GM23338 (cell line): ENCODE results near the gene MBD2. TPM values are rescaled to one million over a fixed set of nuclear protein-coding genes. Genes with fewer than 3 reads are reported as not detected.

Experiments used
- ATAC-seq: fragments of 200-7000 bp; cut with Tn5 transposase; 3 replicates; pipeline ENCODE4 v1.9.1; 2020
- DNase-seq: peaks from one replicate; pipeline ENCODE4 v3.0.0-alpha.2; 2015; ENCODE audit warnings: low spot score
- H2AFZ ChIP-seq: fragments of 200-600 bp; sonication (generic); 2 replicates; pipeline ENCODE4 v1.8.0; 2016; ENCODE audit warnings: antibody characterized with exemption, mild to moderate bottlenecking, moderate library complexity
- H3F3A ChIP-seq: fragments of 200-600 bp; sonication (generic); replicated peaks from 2 replicates; pipeline ENCODE4 v1.8.0; 2017; ENCODE audit warnings: antibody characterized with exemption, mixed run types, low read depth
- H3K27ac ChIP-seq: fragments of 200-600 bp; sonication (generic); 2 replicates; pipeline ENCODE4 v1.6.1; 2016; ENCODE audit warnings: low read depth
- H3K27me3 ChIP-seq: fragments of 200-600 bp; sonication (generic); 2 replicates; pipeline ENCODE4 v1.8.0; 2016; ENCODE audit warnings: mild to moderate bottlenecking, mixed run types, moderate library complexity; ENCODE audit not compliant: insufficient read depth
- H3K36me3 ChIP-seq: fragments of 200-600 bp; sonication (generic); 2 replicates; pipeline ENCODE4 v1.8.0; 2016; ENCODE audit warnings: mild to moderate bottlenecking; ENCODE audit not compliant: insufficient read depth
- H3K4me1 ChIP-seq: fragments of 200-600 bp; sonication (generic); 2 replicates; pipeline ENCODE4 v1.8.0; 2016; ENCODE audit warnings: mild to moderate bottlenecking, moderate library complexity; ENCODE audit not compliant: insufficient read depth
- H3K4me2 ChIP-seq: fragments of 200-600 bp; sonication (generic); 2 replicates; pipeline ENCODE4 v1.7.1; 2017; ENCODE audit warnings: mixed run types
- H3K4me3 ChIP-seq: fragments of 200-600 bp; sonication (generic); 2 replicates; pipeline ENCODE4 v1.6.1; 2016; ENCODE audit warnings: mixed run types
- H3K79me2 ChIP-seq: fragments of 200-600 bp; sonication (generic); replicated peaks from 2 replicates; pipeline ENCODE4 v1.8.0; 2017; ENCODE audit warnings: mild to moderate bottlenecking; ENCODE audit not compliant: insufficient read depth
- H3K9me2 ChIP-seq: fragments of 200-600 bp; sonication (generic); 2 replicates; pipeline ENCODE4 v1.8.0; 2017; ENCODE audit not compliant: insufficient read depth
- H4K20me1 ChIP-seq: fragments of 200-600 bp; sonication (generic); replicated peaks from 2 replicates; pipeline ENCODE4 v1.8.0; 2017; ENCODE audit warnings: mild to moderate bottlenecking; ENCODE audit not compliant: insufficient read depth
- H3K27ac Mint-ChIP-seq: 2 replicates; pipeline ENCODE4 v1.8.0; 2020; ENCODE audit warnings: inconsistent platforms, mild to moderate bottlenecking, moderate library complexity, mixed read lengths
- H3K27me3 Mint-ChIP-seq: 3 replicates; pipeline ENCODE4 v1.8.0; 2022; ENCODE audit warnings: low read depth, mild to moderate bottlenecking, moderate library complexity, mixed read lengths, inconsistent platforms; ENCODE audit not compliant: insufficient read depth, poor library complexity
- H3K36me3 Mint-ChIP-seq: 3 replicates; pipeline ENCODE4 v1.8.0; 2021; ENCODE audit warnings: low read depth, mild to moderate bottlenecking, inconsistent platforms, moderate library complexity, mixed read lengths
- H3K4me1 Mint-ChIP-seq: 3 replicates; pipeline ENCODE4 v1.8.0; 2020; ENCODE audit warnings: mild to moderate bottlenecking, inconsistent platforms, mixed read lengths
- H3K4me3 Mint-ChIP-seq: 3 replicates; pipeline ENCODE4 v1.8.0; 2021; ENCODE audit warnings: moderate library complexity, mild to moderate bottlenecking, inconsistent platforms, mixed read lengths
- H3K9me3 Mint-ChIP-seq: 3 replicates; pipeline ENCODE4 v1.8.0; 2020; ENCODE audit warnings: moderate library complexity, mild to moderate bottlenecking, inconsistent platforms, mixed read lengths
- POLR2AphosphoS5 ChIP-seq: IDR thresholded peaks from 2 replicates; pipeline ENCODE4 v1.6.1; 2016; ENCODE audit warnings: antibody characterized with exemption, low read depth
- REST ChIP-seq: IDR thresholded peaks from one replicate; pipeline ENCODE4 v1.6.1; 2018; ENCODE audit warnings: antibody characterized with exemption; ENCODE audit not compliant: unreplicated experiment
- ZNF462 ChIP-seq: fragments of 250-450 bp; sonication (Bioruptor Pico); IDR thresholded peaks from 2 replicates; pipeline ENCODE4 v1.5.0; 2020; ENCODE audit warnings: mild to moderate bottlenecking, moderate library complexity
- polyA plus RNA-seq: library from polyadenylated mRNA; unstranded; fragments of >200 nt; fragmentation: Nextera tagmentation; extraction: Ambion mirVana; gene quantifications from 2 replicates; pipeline ENCODE4 v1.2.1, GENCODE V29; 2016
- total RNA-seq: library from RNA; depleted of rRNA; stranded (reverse); fragments of >200 nt; shearing (Covaris generic); gene quantifications from 2 replicates; pipeline ENCODE4 v1.2.3, GENCODE V29; 2014
- TF ChIP-seq, protein P1 (sequence below), 2 experiments: fragments of 200-600 bp in 1 of 2; sonication (generic) in 1 of 2; conservative IDR thresholded peaks; 2 replicates each; pipeline versions ENCODE4 v1.5.1 to v1.6.1; 2016 to 2017; ENCODE audit warnings: antibody characterized with exemption in 2 of 2, low read depth in 2 of 2, mild to moderate bottlenecking in 2 of 2, moderate library complexity in 1 of 2

MBD2 gene
- total and polyA plus RNA-seq, 2 experiments from 2014 or later, result 11.2 to 39.2 TPM

DNA sequence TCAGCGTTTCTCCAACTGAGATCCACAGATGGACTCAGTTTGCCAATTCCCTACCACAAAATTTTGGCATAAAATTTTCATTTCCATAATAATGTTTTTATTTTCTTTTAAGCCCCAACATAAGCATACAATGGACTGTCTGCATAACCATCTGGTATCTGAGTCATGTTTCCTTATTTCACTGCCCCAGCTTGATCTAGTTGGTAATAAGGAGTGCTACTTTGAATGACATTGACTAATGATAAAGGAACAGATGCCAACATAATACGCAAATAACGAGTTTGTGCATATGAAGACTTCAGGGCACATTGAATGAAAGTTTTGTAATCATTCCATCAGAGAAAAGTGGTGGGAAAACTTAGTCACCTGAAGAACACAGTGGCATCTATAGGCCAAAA is 8.8 kb upstream of the MBD2 start:
- 0 out of 2 replicates have a peak overlapping the region, but pooled peaks have one; percentile 52 for H2AFZ ChIP-seq
- H3K36me3 ChIP-seq, result no peaks in the 10 kb centered on the region
- H3K27me3 ChIP-seq, result no peaks in the 10 kb centered on the region
- H3K4me3 ChIP-seq, result no peak overlapping the region
- H3K79me2 ChIP-seq, result no peaks in the 10 kb centered on the region
- TF ChIP-seq REST, result no peak
- TF ChIP-seq ZNF462, result no peak
- TF ChIP-seq POLR2AphosphoS5, result no peak
- TF ChIP-seq, protein P1, sequence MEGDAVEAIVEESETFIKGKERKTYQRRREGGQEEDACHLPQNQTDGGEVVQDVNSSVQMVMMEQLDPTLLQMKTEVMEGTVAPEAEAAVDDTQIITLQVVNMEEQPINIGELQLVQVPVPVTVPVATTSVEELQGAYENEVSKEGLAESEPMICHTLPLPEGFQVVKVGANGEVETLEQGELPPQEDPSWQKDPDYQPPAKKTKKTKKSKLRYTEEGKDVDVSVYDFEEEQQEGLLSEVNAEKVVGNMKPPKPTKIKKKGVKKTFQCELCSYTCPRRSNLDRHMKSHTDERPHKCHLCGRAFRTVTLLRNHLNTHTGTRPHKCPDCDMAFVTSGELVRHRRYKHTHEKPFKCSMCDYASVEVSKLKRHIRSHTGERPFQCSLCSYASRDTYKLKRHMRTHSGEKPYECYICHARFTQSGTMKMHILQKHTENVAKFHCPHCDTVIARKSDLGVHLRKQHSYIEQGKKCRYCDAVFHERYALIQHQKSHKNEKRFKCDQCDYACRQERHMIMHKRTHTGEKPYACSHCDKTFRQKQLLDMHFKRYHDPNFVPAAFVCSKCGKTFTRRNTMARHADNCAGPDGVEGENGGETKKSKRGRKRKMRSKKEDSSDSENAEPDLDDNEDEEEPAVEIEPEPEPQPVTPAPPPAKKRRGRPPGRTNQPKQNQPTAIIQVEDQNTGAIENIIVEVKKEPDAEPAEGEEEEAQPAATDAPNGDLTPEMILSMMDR (conservative IDR thresholded peaks at IDR 0.05; ENCODE audit: low read depth in 2 of 2), result no peak
- no peaks in the 10 kb centered on the region for H3K27me3 Mint-ChIP-seq
- H3K4me3 Mint-ChIP-seq, result no peak overlapping the region
- H3K9me2 ChIP-seq, result peaks cover 4% of the 10 kb centered on the region
- no peaks in the 10 kb centered on the region; the same call in 1 of the 3 replicates for H3K4me1 Mint-ChIP-seq
- H3K27ac ChIP-seq, result no peak overlapping the region
- H4K20me1 ChIP-seq, result no peaks in the 10 kb centered on the region
- no peaks in the 10 kb centered on the region for H3K9me3 Mint-ChIP-seq
- H3K36me3 Mint-ChIP-seq, result no peaks in the 10 kb centered on the region
- no peaks in the 10 kb centered on the region for H3F3A ChIP-seq
- H3K4me2 ChIP-seq, result no peak overlapping the region
- no peak for ATAC-seq
- DNase-seq, result no peak
- H3K4me1 ChIP-seq, result peaks cover 3% of the 10 kb centered on the region; the same call in 1 of the 2 replicates
- no peak overlapping the region for H3K27ac Mint-ChIP-seq
